ENCODE measurements around the gene NVL.
A peak's percentile ranks its signal among the peaks of the same experiment; 100 is the strongest.

- TF ChIP-seq POU5F1 (IDR thresholded peaks at IDR 0.05; ENCODE audit: low read depth, low read length) (no peak), CTCF (IDR thresholded peaks at IDR 0.05; ENCODE audit: control extremely low read depth in 1 of 3, insufficient read depth in 1 of 3, low read depth in 1 of 3, low read length in 3 of 3) (no peak), KDM1A (IDR thresholded peaks at IDR 0.05; ENCODE audit: borderline replicate concordance, low read length) (no peak), EZH2 (IDR thresholded peaks at IDR 0.05; ENCODE audit: low read depth, low read length, severe bottlenecking) (no peak), RFX5 (IDR thresholded peaks at IDR 0.05; ENCODE audit: borderline replicate concordance, low read depth, low read length) (no peak), ASH2L (IDR thresholded peaks at IDR 0.05; ENCODE audit: low read length) (peak; percentile 87), SP1 (IDR thresholded peaks at IDR 0.05; ENCODE audit: low read depth, low read length) (0 out of 2 replicates have a peak, but pooled peaks have one; percentile 1), SRF (IDR thresholded peaks at IDR 0.05; ENCODE audit: low read depth, low read length) (no peak), JUN (IDR thresholded peaks at IDR 0.05; ENCODE audit: low read depth, low read length) (no peak), USF2 (IDR thresholded peaks at IDR 0.05; ENCODE audit: low read length) (no peak)
Measured at GRCh38 chr1:224329842-224330753, at the start of gene NVL.

All from H1 (cell line).